ENCODE results near the gene FBXO34.
"Not testable (repeated sequence)": the region's sequence is repeated elsewhere in the genome, so short reads cannot be mapped to it uniquely, and the experiment has no call there.

The FBXO34 gene

GRCh38 chr14:55274146-55274545 is 2.9 kb downstream of the FBXO34 start:
- DNase-seq: no peak

DNA sequence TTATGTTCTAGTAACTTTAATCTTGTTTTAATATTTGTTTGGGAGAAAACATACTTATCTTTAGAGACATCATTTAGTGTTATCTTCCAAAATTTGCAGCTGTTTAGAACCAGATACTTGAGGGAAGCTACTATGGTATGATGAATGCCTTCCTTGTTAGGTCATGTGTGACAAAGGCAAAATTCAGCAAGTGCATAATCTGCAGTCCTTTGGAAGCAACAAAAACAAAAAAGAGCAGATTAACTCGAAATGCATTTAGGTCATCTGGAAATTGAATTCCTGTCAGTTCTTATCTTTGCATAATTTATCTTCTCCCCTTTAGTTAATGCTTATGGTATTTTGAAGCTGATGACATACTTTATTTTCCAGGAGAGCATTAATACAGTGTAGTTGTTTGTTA is 3.5 kb downstream of the FBXO34 start:
- no peak for DNase-seq

GRCh38 chr14:55276736-55277135 is 5.5 kb downstream of the FBXO34 start:
- DNase-seq: no peak

GRCh38 chr14:55277972-55278740 is 6.9 kb downstream of the FBXO34 start:
- DNase-seq: no peak

GRCh38 chr14:55279384-55279783 is 8.2 kb downstream of the FBXO34 start:
- no peak for DNase-seq

GRCh38 chr14:55281316-55281839 is 10.2 kb downstream of the FBXO34 start:
- DNase-seq: no peak

GRCh38 chr14:55285048-55285652 is 13.9 kb downstream of the FBXO34 start:
- DNase-seq: no peak

GRCh38 chr14:55288439-55288838 is 17.2 kb downstream of the FBXO34 start:
- no peak for DNase-seq

DNA sequence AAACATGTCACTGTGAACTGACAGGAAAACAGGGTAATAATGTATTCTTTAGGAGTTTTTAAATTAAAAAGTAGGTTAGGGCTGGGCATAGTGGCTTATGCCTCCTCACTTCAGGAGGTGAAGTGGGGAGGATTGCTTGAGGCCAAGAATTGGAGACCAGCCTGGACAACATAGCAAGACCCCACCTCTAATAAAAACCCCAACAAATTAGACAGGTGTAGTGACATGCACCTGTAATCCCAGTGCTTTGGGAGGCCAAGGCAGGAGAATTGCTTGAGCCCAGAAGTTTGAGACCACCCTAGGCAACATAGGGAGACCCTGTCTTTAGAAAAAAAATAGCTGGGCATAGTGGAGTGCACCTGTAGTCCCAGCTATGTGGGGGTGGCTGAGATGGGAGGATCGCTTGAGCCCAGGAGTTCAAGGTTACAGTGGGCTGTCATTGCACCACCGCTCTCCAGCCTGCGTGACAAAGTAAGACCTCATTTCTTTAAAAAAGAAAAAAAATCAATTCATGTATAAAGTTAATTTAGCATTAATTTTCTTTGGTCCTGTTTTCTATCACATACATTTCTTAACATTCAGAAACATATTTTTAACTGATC is 20.4 kb downstream of the FBXO34 start:
- no peak for DNase-seq

DNA sequence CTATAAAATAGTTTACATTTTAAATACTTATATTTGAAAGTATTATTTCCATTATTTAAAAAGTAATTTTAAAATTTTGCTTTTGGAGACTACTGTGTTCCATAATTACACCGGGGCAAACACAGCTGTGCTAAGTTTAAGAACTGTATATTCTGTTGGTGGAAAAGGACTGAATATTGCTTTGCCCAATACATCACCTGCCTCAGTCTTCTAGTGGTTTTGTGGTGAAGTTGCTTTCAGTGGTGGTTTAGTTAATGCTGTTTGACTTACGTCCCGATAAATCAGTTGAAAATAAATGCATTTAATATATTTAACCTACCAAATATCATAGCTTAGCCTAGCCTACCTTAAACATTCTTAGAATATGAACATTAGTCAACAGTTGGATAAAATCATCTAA is 23.4 kb downstream of the FBXO34 start:
- no peak for DNase-seq

- no peak for DNase-seq
Observed at GRCh38 chr14:55297611-55298499, 26.6 kb downstream of the FBXO34 start.

DNA sequence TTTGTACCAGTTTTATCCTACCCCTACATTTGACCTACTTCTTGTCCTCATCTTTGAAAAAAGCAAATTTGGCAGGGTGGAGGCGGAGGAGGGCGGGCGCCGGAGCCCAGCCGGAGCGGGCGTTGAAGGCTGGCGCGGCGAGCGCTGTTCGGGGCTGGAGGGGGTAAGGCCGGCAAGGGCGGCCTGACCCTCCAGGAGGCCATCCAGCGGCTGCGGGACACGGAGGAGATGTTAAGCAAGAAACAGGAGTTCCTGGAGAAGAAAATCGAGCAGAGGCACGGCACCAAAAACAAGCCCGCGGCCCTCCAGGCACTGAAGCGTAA is 27.2 kb downstream of the FBXO34 start:
- DNase-seq: no peak

GRCh38 chr14:55301437-55302121 is 30.4 kb downstream of the FBXO34 start:
- DNase-seq: no peak

DNA sequence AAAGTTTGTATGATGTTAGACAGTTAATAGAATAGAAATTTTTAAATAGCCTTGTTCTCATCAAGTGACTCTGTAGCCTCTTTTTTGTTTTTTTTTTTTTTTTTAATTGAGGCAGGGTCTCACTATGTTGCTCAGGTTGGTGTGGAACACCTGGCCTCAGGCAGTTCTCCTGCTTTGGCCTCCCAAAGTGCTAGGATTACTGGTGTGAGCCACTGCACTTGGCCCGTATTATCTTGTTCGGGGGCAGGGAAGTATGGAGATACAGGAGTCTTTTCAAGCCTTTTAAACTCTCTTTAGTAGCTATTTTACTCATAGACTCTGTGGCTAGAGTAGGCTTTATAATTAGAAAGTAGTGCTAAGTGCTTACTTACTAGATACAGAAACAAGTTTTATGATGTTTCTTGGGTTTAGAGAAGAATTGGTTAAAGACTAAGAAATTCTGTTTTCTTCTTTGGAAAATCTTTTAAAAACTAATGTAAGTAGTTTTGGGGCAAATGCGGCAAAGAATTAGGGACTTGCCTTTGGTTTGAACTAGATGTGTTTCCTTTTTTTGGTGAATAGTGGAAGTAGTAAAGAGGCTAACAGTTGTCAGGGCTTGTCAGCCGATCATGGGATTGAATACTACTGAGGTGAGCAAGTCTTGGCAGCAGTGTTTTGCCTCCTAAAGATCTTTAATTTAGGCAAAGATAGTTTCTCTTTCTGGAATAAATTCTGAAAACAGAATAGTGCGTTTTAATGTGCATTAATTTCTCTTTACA is 31.3 kb downstream of the FBXO34 start:
- no peak for DNase-seq

- DNase-seq: no peak
Observed at GRCh38 chr14:55303125-55303499, 31.9 kb downstream of the FBXO34 start.

DNA sequence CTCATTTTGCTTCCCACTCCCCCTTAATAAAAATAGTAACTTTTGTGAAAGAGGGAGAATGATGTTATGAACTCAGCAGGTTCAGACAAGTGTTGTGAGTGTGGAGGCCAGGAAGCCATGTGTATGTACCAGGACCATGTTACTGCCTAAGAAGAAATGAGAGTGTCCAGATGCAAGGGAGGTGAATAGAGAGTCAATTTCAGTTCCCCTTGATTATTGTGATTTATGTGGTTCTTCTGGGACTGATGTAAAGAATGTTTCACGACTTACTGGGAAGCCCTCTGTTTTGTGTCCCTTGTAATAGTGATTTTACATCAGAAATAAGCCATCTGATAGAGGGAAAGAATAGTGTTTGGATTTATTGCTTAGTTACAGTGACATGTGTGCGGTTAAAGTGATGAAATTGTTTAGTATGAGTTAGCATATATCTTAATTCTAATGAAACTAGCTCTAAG is 32.5 kb downstream of the FBXO34 start:
- DNase-seq: no peak

DNA sequence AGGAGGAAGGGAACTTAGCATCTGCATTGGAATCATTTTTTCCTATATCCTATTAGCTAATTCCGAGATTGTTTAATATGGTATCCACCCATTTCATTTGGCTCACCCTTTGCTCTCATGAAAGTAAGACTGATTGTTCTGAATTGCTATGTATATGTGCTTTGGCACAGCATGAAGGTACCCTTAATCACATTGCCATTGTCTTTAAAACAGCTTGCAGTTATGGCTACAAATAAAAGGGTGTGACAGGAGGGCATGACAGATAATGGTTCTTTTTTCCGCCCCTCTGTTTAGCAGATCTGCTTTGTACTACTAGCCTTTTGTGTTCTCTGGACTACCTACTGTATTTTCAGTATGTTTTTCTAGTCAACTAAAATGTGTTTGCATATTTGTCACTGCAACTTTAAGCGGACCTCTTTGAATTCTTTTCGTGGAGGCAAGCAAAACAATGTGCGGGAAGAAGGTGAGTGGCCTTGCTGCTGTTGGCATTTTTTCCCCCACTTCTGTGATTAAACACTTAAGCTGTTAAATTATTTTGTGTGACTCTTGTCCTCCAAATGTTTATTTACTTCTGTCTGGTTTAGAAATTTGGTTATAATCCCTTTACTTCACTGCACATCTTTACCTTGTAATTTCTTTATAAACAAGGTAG is 35.8 kb downstream of the FBXO34 start:
- DNase-seq: no peak

- no peak for DNase-seq
Observed at GRCh38 chr14:55309154-55309553, 37.9 kb downstream of the FBXO34 start.

DNA sequence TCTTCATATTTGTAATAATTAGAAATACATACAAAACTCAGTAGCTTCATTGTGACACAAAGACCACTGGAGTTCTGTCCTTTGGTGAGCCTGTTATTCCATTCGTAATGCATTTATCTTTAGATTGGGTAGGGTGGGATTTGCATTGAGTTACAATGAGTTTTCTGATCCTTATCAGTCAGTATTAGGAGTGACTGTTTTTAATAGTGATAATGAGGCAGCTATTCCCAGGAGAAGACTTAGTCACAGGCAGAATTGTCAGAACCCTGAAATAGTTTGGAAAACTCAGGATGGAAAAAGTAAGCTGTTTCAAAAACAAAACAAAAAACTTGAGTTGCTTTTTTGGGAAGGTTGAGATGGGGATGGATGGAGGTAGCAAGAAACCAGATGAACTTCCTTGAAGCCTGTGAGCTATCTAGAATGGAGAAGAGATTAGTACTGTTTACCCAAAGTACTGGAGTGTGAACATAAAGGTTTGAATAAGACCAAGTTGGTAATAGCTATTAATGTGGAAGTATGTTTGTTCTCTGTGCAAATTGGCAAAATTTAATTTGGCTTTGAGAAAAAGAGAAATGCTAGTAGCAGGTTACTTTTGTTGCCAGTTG is 38.6 kb downstream of the FBXO34 start:
- DNase-seq: no peak

GRCh38 chr14:55312379-55313030 is 41.3 kb downstream of the FBXO34 start:
- not testable (repeated sequence) for DNase-seq

All from T-helper 9 cell (primary cell).